Ishikawa (cell line): Measurements from ENCODE around the gene PROK1.

Experiments used
- CEBPB ChIP-seq: IDR thresholded peaks from 2 replicates; pipeline ENCODE4 v1.6.1; 2012
- CREB1 ChIP-seq: IDR thresholded peaks from 2 replicates; pipeline ENCODE4 v1.6.1; 2012; ENCODE audit warnings: low read depth
- EP300 ChIP-seq: IDR thresholded peaks from 2 replicates; pipeline ENCODE4 v1.6.1; 2012; ENCODE audit warnings: borderline replicate concordance
- FOXM1 ChIP-seq: IDR thresholded peaks from 2 replicates; pipeline ENCODE4 v1.6.1; 2012; ENCODE audit warnings: low read depth, borderline replicate concordance
- NFIC ChIP-seq: IDR thresholded peaks from 2 replicates; pipeline ENCODE4 v1.6.1; 2012
- RAD21 ChIP-seq: IDR thresholded peaks from 2 replicates; pipeline ENCODE4 v1.6.1; 2012; ENCODE audit warnings: low read depth
- TAF1 ChIP-seq: IDR thresholded peaks from 2 replicates; pipeline ENCODE4 v1.6.1; 2012; ENCODE audit warnings: low read depth, mild to moderate bottlenecking
- TCF12 ChIP-seq: IDR thresholded peaks from 2 replicates; pipeline ENCODE4 v1.6.1; 2012; ENCODE audit warnings: low read depth
- USF1 ChIP-seq: IDR thresholded peaks from 2 replicates; pipeline ENCODE4 v1.6.1; 2012
- ZBTB7A ChIP-seq: IDR thresholded peaks from 2 replicates; pipeline ENCODE4 v1.6.1; 2012; ENCODE audit warnings: low read depth
- TF ChIP-seq, protein P1 (sequence below): IDR thresholded peaks from 2 replicates; pipeline ENCODE4 v1.6.1; 2012
- TF ChIP-seq, protein P2 (sequence below): IDR thresholded peaks from 2 replicates; pipeline ENCODE4 v1.6.1; 2012; ENCODE audit warnings: low read depth, mild to moderate bottlenecking

DNA sequence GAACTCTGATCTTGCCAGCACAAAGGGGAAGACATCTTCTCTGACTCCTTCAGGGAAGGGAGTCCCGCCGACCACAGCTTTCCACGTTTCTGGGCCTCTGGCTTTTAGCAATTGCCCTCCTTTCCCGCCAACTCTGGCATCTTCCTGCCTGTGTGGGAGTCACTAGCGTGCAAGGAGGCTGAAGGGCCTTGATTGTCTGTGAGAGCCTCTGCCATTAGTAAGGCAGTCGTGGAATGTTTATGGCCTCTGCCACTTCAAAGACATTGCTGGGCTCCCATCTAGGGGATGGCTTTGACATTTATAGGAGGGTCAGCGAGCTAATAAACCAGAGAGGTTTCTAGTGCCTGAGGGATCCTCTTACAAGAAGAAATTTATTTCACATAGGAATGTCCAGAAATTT, 14.3 kb upstream of the PROK1 start:
- TF ChIP-seq, protein P1, sequence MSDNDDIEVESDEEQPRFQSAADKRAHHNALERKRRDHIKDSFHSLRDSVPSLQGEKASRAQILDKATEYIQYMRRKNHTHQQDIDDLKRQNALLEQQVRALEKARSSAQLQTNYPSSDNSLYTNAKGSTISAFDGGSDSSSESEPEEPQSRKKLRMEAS: no peak
- no peak for TF ChIP-seq USF1
- TF ChIP-seq CEBPB: no peak
- TF ChIP-seq EP300: no peak
- no peak for TF ChIP-seq RAD21
- TF ChIP-seq TAF1: no peak
- no peak for TF ChIP-seq TCF12
- TF ChIP-seq CREB1: no peak
- TF ChIP-seq, protein P2, sequence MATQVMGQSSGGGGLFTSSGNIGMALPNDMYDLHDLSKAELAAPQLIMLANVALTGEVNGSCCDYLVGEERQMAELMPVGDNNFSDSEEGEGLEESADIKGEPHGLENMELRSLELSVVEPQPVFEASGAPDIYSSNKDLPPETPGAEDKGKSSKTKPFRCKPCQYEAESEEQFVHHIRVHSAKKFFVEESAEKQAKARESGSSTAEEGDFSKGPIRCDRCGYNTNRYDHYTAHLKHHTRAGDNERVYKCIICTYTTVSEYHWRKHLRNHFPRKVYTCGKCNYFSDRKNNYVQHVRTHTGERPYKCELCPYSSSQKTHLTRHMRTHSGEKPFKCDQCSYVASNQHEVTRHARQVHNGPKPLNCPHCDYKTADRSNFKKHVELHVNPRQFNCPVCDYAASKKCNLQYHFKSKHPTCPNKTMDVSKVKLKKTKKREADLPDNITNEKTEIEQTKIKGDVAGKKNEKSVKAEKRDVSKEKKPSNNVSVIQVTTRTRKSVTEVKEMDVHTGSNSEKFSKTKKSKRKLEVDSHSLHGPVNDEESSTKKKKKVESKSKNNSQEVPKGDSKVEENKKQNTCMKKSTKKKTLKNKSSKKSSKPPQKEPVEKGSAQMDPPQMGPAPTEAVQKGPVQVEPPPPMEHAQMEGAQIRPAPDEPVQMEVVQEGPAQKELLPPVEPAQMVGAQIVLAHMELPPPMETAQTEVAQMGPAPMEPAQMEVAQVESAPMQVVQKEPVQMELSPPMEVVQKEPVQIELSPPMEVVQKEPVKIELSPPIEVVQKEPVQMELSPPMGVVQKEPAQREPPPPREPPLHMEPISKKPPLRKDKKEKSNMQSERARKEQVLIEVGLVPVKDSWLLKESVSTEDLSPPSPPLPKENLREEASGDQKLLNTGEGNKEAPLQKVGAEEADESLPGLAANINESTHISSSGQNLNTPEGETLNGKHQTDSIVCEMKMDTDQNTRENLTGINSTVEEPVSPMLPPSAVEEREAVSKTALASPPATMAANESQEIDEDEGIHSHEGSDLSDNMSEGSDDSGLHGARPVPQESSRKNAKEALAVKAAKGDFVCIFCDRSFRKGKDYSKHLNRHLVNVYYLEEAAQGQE: no peak
- no peak for TF ChIP-seq ZBTB7A
- TF ChIP-seq NFIC: no peak
- TF ChIP-seq FOXM1: no peak
